AG10803 (cell line): ENCODE data around the gene CEP126.

Experiments used
- DNase-seq: peaks from one replicate; pipeline ENCODE4 v3.0.0; 2010; ENCODE audit warnings: low read depth
- H3K4me3 ChIP-seq: 2 replicates; pipeline ENCODE4 v1.5.1; 2011; ENCODE audit warnings: mild to moderate bottlenecking, low read length, control low read depth
- CTCF ChIP-seq: conservative IDR thresholded peaks from 2 replicates; pipeline ENCODE4 v1.5.1; 2011; ENCODE audit warnings: mild to moderate bottlenecking, low read length, control low read depth, inconsistent platforms

The CEP126 gene

GRCh38 chr11:101913656-101914055, 1.2 kb upstream of the CEP126 start:
- no peak for TF ChIP-seq CTCF
- H3K4me3 ChIP-seq, result no peak overlapping the region
- no peak for DNase-seq

- TF ChIP-seq CTCF, result 0 out of 2 replicates have a peak, but pooled peaks have one; percentile 4
- peak; percentile 64 for DNase-seq
- peak overlapping the region; percentile 83 for H3K4me3 ChIP-seq
Measured at GRCh38 chr11:101914341-101914737, 471 bp upstream of the CEP126 start.

GRCh38 chr11:101915791-101916291, 1.0 kb downstream of the CEP126 start:
- peak; percentile 75 for DNase-seq
- no peak for TF ChIP-seq CTCF
- H3K4me3 ChIP-seq, result peak overlapping the region; percentile 83

GRCh38 chr11:101916422-101916821, 1.6 kb downstream of the CEP126 start, which contains the start of gene ANGPTL5:
Gene ANGPTL5, minus strand, starts transcription at chr11:101916522. Its CDS starts 8,613 bp downstream, at chr11:101907909.
- no peak for DNase-seq
- no peak for TF ChIP-seq CTCF

DNA sequence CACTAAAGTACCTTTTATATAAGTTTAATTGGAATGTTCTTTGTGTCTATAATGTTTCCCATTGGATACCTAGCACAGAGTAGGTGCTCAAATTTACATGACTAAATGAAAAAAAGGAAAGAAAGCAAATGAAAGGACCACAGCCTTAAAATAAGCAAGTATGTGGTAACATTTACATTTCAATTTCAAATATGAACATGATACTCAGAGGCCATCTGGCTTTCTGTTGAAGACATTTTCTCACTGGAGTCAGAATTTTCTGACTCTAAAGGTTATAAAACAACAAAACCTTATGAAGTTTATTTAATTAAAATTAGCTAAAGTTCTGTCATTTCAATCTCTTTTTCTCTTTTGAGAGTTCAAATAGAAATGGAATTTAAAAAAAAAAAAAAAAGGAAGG, 2.4 kb downstream of the CEP126 start:
- DNase-seq, result no peak
- no peak overlapping the region for H3K4me3 ChIP-seq
- TF ChIP-seq CTCF, result no peak

More at GRCh38 chr11:101916422-101916821, 1.6 kb downstream of the CEP126 start, which contains the start of gene ANGPTL5:
- H3K4me3 ChIP-seq, result peak within 1 kb of the TSS; percentile 83

GRCh38 chr11:101920992-101921391, 6.2 kb downstream of the CEP126 start:
- no peak for DNase-seq
- no peak overlapping the region for H3K4me3 ChIP-seq
- TF ChIP-seq CTCF, result no peak

DNA sequence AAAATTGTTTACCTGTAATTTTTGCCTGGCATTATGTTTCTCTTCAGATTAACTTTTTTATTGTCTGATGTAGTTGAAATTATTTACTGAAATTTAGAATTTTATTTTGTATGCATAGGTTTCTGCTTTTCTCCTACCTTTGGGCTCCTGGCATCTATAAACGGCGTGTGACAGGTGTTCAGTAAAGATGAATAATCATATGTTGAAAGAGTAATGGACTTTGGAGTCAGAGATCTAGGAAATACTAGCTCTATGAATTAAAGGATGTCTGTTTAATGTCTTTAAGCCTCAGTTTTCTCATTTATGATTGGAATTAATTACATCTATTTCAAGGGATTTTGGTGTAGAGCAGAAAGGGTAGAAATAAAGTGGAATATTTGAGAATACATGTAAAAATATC, 8.7 kb downstream of the CEP126 start:
- TF ChIP-seq CTCF, result no peak
- H3K4me3 ChIP-seq, result no peak overlapping the region
- no peak for DNase-seq
